Measurements from ENCODE around the gene MFSD6. TPM values are rescaled to one million over a fixed set of nuclear protein-coding genes. Genes with fewer than 3 reads are reported as not detected.

MFSD6 gene
- total RNA-seq, 1 experiment from 2014 or later: 4.7 TPM

DNA sequence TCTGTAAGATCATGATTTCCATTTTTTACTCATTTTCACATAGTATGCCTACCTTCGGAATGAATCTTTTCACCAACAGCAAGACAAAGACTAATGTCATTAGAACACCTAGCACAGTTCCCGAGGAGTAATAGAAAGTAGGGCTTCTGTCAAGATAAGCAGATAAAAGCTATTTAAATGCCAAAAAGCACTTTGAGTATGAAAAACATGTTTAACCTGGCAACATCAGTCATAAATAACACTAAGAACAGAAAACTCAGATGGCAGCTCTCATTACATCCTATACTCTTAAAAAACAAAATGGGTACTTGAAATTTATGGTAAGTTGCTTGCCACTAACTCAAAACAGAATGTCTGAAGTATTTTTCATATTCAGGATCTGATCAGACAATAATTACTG, 109.3 kb downstream of the MFSD6 start (continued):
- TF ChIP-seq ZNF219 (CRISPR knock-in tag; IDR thresholded peaks at IDR 0.05; ENCODE audit: borderline replicate concordance) (no peak), TP53 (CRISPR knock-in tag; IDR thresholded peaks at IDR 0.05) (no peak), ZNF423 (CRISPR knock-in tag; IDR thresholded peaks at IDR 0.05) (no peak), ZNF396 (CRISPR knock-in tag; IDR thresholded peaks at IDR 0.05; ENCODE audit: borderline replicate concordance) (no peak), SMAD4 (CRISPR knock-in tag; IDR thresholded peaks at IDR 0.05) (no peak), MXD4 (CRISPR knock-in tag; IDR thresholded peaks at IDR 0.05; ENCODE audit: borderline replicate concordance) (no peak), SOX15 (CRISPR knock-in tag; IDR thresholded peaks at IDR 0.05) (no peak), HMGA2 (CRISPR knock-in tag; IDR thresholded peaks at IDR 0.05) (no peak)
- TF ChIP-seq, protein P1, sequence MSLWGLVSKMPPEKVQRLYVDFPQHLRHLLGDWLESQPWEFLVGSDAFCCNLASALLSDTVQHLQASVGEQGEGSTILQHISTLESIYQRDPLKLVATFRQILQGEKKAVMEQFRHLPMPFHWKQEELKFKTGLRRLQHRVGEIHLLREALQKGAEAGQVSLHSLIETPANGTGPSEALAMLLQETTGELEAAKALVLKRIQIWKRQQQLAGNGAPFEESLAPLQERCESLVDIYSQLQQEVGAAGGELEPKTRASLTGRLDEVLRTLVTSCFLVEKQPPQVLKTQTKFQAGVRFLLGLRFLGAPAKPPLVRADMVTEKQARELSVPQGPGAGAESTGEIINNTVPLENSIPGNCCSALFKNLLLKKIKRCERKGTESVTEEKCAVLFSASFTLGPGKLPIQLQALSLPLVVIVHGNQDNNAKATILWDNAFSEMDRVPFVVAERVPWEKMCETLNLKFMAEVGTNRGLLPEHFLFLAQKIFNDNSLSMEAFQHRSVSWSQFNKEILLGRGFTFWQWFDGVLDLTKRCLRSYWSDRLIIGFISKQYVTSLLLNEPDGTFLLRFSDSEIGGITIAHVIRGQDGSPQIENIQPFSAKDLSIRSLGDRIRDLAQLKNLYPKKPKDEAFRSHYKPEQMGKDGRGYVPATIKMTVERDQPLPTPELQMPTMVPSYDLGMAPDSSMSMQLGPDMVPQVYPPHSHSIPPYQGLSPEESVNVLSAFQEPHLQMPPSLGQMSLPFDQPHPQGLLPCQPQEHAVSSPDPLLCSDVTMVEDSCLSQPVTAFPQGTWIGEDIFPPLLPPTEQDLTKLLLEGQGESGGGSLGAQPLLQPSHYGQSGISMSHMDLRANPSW (CRISPR knock-in tag; conservative IDR thresholded peaks at IDR 0.05; ENCODE audit: low read depth): no peak
- TF ChIP-seq, protein P2, sequence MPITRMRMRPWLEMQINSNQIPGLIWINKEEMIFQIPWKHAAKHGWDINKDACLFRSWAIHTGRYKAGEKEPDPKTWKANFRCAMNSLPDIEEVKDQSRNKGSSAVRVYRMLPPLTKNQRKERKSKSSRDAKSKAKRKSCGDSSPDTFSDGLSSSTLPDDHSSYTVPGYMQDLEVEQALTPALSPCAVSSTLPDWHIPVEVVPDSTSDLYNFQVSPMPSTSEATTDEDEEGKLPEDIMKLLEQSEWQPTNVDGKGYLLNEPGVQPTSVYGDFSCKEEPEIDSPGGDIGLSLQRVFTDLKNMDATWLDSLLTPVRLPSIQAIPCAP (CRISPR knock-in tag; IDR thresholded peaks at IDR 0.05): no peak
- TF ChIP-seq, protein P3, sequence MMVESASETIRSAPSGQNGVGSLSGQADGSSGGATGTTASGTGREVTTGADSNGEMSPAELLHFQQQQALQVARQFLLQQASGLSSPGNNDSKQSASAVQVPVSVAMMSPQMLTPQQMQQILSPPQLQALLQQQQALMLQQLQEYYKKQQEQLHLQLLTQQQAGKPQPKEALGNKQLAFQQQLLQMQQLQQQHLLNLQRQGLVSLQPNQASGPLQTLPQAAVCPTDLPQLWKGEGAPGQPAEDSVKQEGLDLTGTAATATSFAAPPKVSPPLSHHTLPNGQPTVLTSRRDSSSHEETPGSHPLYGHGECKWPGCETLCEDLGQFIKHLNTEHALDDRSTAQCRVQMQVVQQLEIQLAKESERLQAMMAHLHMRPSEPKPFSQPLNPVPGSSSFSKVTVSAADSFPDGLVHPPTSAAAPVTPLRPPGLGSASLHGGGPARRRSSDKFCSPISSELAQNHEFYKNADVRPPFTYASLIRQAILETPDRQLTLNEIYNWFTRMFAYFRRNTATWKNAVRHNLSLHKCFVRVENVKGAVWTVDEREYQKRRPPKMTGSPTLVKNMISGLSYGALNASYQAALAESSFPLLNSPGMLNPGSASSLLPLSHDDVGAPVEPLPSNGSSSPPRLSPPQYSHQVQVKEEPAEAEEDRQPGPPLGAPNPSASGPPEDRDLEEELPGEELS (CRISPR knock-in tag; IDR thresholded peaks at IDR 0.05): no peak

DNA sequence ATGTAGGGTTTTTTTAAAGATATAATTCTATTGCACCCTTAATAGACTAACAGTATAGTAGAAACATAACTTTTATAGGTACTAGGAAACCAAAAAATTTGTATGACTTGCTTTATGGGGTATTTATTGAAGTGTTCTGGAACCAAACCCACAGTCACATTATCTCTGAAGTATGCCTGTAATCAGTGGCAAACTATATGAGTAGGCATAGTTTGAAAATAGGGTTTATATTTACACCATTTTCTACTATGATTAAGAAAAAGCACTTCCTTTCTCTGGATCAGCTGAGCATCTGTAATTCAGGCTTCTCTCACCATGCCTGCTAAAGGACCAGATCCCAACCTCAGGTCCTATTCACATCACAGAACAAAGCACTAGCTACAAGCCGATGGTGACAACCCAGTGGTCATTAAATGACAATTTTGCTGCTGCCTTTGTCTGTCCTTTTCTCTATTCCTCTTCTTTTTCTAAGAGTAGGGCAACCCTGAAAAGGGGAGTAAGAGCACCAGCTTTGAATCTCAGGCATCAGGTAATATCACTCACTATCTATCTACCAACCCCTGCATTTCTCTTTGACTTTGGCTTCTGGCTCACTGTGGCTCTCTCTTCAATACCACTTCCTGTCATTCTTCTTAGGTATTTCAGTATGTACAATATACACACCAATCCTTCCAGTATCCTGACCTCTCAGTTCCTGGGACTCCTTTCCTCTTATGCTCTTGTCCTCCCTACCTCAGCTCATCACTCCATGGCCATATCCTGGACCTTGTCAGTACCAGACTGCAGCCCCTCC, 112.0 kb downstream of the MFSD6 start:
- no peak overlapping the region for H3K27ac Mint-ChIP-seq
- H3K27me3 Mint-ChIP-seq (ENCODE audit: low read depth): no peaks in the 10 kb centered on the region
- H3K4me1 Mint-ChIP-seq: peaks cover 6% of the 10 kb centered on the region; the same call in 1 of the 2 replicates
- ChIA-PET CTCF (no interaction called here), POLR2A (no interaction called here)
- no peaks in the 10 kb centered on the region for H3K36me3 Mint-ChIP-seq
- ATAC-seq: no peak
- H3K4me3 Mint-ChIP-seq: no peak overlapping the region
- no peak for DNase-seq (ENCODE audit: low spot score)
- no peaks in the 10 kb centered on the region for H3K9me3 Mint-ChIP-seq
- no peak for TF ChIP-seq TP53 (CRISPR knock-in tag; IDR thresholded peaks at IDR 0.05)
- TF ChIP-seq, protein P4, sequence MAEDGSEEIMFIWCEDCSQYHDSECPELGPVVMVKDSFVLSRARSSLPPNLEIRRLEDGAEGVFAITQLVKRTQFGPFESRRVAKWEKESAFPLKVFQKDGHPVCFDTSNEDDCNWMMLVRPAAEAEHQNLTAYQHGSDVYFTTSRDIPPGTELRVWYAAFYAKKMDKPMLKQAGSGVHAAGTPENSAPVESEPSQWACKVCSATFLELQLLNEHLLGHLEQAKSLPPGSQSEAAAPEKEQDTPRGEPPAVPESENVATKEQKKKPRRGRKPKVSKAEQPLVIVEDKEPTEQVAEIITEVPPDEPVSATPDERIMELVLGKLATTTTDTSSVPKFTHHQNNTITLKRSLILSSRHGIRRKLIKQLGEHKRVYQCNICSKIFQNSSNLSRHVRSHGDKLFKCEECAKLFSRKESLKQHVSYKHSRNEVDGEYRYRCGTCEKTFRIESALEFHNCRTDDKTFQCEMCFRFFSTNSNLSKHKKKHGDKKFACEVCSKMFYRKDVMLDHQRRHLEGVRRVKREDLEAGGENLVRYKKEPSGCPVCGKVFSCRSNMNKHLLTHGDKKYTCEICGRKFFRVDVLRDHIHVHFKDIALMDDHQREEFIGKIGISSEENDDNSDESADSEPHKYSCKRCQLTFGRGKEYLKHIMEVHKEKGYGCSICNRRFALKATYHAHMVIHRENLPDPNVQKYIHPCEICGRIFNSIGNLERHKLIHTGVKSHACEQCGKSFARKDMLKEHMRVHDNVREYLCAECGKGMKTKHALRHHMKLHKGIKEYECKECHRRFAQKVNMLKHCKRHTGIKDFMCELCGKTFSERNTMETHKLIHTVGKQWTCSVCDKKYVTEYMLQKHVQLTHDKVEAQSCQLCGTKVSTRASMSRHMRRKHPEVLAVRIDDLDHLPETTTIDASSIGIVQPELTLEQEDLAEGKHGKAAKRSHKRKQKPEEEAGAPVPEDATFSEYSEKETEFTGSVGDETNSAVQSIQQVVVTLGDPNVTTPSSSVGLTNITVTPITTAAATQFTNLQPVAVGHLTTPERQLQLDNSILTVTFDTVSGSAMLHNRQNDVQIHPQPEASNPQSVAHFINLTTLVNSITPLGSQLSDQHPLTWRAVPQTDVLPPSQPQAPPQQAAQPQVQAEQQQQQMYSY (CRISPR knock-in tag; IDR thresholded peaks at IDR 0.05): no peak
- TF ChIP-seq SP1 (CRISPR knock-in tag; conservative IDR thresholded peaks at IDR 0.05): no peak
- TF ChIP-seq ZNF671 (CRISPR knock-in tag; IDR thresholded peaks at IDR 0.05): no peak
- TF ChIP-seq, protein P5, sequence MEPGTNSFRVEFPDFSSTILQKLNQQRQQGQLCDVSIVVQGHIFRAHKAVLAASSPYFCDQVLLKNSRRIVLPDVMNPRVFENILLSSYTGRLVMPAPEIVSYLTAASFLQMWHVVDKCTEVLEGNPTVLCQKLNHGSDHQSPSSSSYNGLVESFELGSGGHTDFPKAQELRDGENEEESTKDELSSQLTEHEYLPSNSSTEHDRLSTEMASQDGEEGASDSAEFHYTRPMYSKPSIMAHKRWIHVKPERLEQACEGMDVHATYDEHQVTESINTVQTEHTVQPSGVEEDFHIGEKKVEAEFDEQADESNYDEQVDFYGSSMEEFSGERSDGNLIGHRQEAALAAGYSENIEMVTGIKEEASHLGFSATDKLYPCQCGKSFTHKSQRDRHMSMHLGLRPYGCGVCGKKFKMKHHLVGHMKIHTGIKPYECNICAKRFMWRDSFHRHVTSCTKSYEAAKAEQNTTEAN (CRISPR knock-in tag; IDR thresholded peaks at IDR 0.05): no peak
- TF ChIP-seq SOX15 (CRISPR knock-in tag; IDR thresholded peaks at IDR 0.05): no peak
- TF ChIP-seq OVOL2 (CRISPR knock-in tag; IDR thresholded peaks at IDR 0.05; ENCODE audit: borderline replicate concordance): no peak
- TF ChIP-seq CREB1 (CRISPR knock-in tag; IDR thresholded peaks at IDR 0.05): no peak
- TF ChIP-seq ETV6 (CRISPR knock-in tag; IDR thresholded peaks at IDR 0.05): no peak
- no peak for TF ChIP-seq RELA (CRISPR knock-in tag; IDR thresholded peaks at IDR 0.05; ENCODE audit: borderline replicate concordance)
- no peak for TF ChIP-seq NR2C2 (CRISPR knock-in tag; IDR thresholded peaks at IDR 0.05)
- no peak for TF ChIP-seq CREM (CRISPR knock-in tag; IDR thresholded peaks at IDR 0.05)
- TF ChIP-seq, protein P2 (CRISPR knock-in tag; IDR thresholded peaks at IDR 0.05): no peak
- TF ChIP-seq TEAD1 (CRISPR knock-in tag; IDR thresholded peaks at IDR 0.05): no peak
- TF ChIP-seq, protein P6, sequence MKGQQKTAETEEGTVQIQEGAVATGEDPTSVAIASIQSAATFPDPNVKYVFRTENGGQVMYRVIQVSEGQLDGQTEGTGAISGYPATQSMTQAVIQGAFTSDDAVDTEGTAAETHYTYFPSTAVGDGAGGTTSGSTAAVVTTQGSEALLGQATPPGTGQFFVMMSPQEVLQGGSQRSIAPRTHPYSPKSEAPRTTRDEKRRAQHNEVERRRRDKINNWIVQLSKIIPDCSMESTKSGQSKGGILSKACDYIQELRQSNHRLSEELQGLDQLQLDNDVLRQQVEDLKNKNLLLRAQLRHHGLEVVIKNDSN (CRISPR knock-in tag; IDR thresholded peaks at IDR 0.05): no peak
